ENCODE measurements around the gene NUTM2B. TPM values are rescaled to one million over a fixed set of nuclear protein-coding genes. Genes with fewer than 3 reads are reported as not detected.
"Not testable (repeated sequence)": the region's sequence is repeated elsewhere in the genome, so short reads cannot be mapped to it uniquely, and the experiment has no call there.

NUTM2B gene
- total RNA-seq, 1 donor from 2014 or later = 1.8 TPM

GRCh38 chr10:79696596-79696995 is 6.4 kb upstream of the NUTM2B start:
- not testable (repeated sequence) for H3K36me3 Mint-ChIP-seq (ENCODE audit: low read depth); DNase-seq (ENCODE audit: low read depth, low spot score); H3K4me3 Mint-ChIP-seq; H3K27me3 Mint-ChIP-seq (ENCODE audit: low read depth); H3K27ac Mint-ChIP-seq (ENCODE audit: unreplicated experiment); H3K9me3 Mint-ChIP-seq; H3K4me1 Mint-ChIP-seq

DNA sequence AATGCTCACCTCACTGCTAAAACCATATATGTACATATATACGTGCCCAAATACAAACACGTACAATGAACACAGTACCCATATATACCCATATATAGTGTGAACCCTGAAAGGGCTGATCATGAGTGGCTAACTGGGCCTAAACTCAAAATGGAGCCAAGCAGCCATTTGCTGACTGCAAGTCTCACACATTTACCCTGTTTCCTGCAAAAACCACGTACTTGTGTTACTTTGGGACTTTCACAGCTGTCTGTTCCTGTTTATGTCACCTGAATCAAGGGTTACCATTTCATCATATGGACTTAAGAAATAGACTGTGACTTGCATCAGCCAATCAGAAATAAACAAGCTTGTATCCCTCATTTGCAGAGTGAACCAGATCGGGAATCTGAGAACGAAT is 5.9 kb upstream of the NUTM2B start:
- not testable (repeated sequence) for DNase-seq (ENCODE audit: low read depth, low spot score); H3K9me3 Mint-ChIP-seq; H3K27ac Mint-ChIP-seq (ENCODE audit: unreplicated experiment); H3K36me3 Mint-ChIP-seq (ENCODE audit: low read depth); H3K4me1 Mint-ChIP-seq; H3K27me3 Mint-ChIP-seq (ENCODE audit: low read depth); H3K4me3 Mint-ChIP-seq

DNA sequence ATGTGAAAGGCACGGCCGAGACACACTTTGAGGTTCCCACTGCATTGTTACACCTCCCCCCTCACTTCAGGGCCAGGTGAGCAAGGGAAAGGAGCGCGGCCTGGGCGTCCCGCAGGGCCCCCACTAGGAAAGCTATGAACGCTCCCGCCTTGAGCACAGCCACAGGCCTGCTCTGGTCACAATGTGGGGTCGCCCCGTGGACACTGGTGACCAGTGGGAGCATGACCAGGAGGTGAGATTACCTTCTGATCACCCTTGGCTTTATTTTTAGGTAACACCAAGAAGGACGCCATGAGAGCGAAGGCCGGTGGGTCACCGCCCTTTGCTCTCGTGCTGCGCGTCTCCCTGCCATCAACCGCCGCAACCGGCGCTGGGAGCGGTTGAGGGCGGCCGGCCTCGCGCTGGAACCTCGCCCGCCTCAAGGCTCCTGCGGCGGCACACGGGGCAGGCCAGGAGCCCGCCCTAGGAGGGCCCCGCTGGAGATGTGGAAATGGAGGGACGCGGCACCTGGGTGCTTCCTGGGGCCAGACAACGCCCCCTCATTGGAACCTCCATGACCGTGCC is 2.6 kb upstream of the NUTM2B start:
- H3K9me3 Mint-ChIP-seq; DNase-seq (ENCODE audit: low read depth, low spot score); H3K4me1 Mint-ChIP-seq; H3K27me3 Mint-ChIP-seq (ENCODE audit: low read depth); H3K36me3 Mint-ChIP-seq (ENCODE audit: low read depth); H3K4me3 Mint-ChIP-seq; H3K27ac Mint-ChIP-seq (ENCODE audit: unreplicated experiment): not testable (repeated sequence)

DNA sequence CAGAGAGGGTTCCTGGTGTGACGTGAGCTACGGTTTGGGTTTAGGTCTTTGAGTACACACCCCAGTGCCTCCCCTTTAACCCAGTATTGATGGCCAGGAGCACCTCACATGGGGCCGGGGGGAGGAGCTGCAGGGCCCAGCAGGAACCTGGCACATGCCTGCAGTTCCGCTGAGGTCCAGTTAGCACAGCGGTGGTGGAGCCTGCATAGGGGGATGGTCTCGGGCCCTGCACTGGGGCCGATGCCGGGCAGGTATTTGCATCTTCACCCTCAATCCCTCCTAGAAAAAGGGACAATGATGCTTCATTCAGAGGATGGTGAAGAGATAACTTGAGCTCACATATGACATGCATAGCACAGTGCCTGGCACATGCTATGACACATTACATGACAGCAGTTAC is 4.0 kb downstream of the NUTM2B start:
- not testable (repeated sequence) for H3K27me3 Mint-ChIP-seq (ENCODE audit: low read depth); H3K9me3 Mint-ChIP-seq; H3K36me3 Mint-ChIP-seq (ENCODE audit: low read depth); H3K27ac Mint-ChIP-seq (ENCODE audit: unreplicated experiment); H3K4me3 Mint-ChIP-seq; DNase-seq (ENCODE audit: low read depth, low spot score); H3K4me1 Mint-ChIP-seq

DNA sequence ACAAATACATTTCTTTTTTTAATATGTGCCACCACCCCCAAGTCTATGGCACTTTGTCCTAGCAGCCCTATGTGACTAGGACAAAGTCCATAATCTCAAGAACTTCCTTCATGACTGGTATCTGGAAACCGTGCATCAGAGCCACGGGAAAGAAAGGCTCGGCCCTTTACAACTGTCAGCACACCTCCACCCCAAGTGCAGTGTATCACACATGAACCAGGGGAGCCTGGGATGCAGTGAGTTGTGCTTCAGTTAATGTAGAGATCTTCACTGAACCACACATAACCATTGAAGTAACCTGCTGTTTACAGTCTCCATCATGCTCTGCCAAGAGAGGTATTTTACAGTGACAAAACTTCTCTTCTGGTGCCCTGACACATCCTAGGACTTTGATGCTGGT is 11.9 kb downstream of the NUTM2B start:
- H3K27ac Mint-ChIP-seq (ENCODE audit: unreplicated experiment); H3K36me3 Mint-ChIP-seq (ENCODE audit: low read depth): not testable (repeated sequence)

GRCh38 chr10:79716917-79717579 is 14.0 kb downstream of the NUTM2B start:
- not testable (repeated sequence) for H3K4me3 Mint-ChIP-seq; H3K27me3 Mint-ChIP-seq (ENCODE audit: low read depth); H3K27ac Mint-ChIP-seq (ENCODE audit: unreplicated experiment); H3K4me1 Mint-ChIP-seq; H3K36me3 Mint-ChIP-seq (ENCODE audit: low read depth); DNase-seq (ENCODE audit: low read depth, low spot score); H3K9me3 Mint-ChIP-seq

More for the DNA sequence above, 11.9 kb downstream of the NUTM2B start:
- DNase-seq (ENCODE audit: low read depth, low spot score); H3K4me1 Mint-ChIP-seq; H3K9me3 Mint-ChIP-seq; H3K4me3 Mint-ChIP-seq; H3K27me3 Mint-ChIP-seq (ENCODE audit: low read depth): not testable (repeated sequence)

DNA sequence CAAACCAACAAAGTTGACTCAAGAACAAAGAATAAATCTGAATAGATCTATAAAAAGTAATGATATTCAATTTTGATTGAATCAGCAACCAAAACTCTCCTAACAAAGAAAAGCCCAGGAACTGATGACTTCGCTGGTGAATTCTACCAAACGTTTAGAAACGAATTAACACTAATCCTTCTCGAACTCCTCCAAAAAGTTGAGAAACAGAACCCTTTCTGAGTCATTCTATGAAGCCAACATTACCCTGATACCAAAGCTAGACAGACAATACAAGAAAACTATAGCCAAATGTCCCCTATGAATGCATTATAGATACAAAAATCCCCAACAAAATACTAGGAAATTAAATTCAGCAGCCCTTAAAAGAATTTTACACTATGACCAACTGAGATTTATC is 17.0 kb downstream of the NUTM2B start:
- H3K27ac Mint-ChIP-seq (ENCODE audit: unreplicated experiment); H3K9me3 Mint-ChIP-seq; H3K27me3 Mint-ChIP-seq (ENCODE audit: low read depth); DNase-seq (ENCODE audit: low read depth, low spot score); H3K4me3 Mint-ChIP-seq; H3K36me3 Mint-ChIP-seq (ENCODE audit: low read depth); H3K4me1 Mint-ChIP-seq: not testable (repeated sequence)

GRCh38 chr10:79726620-79727019 is 23.6 kb downstream of the NUTM2B start:
- H3K4me1 Mint-ChIP-seq; H3K36me3 Mint-ChIP-seq (ENCODE audit: low read depth); H3K9me3 Mint-ChIP-seq; H3K4me3 Mint-ChIP-seq; H3K27ac Mint-ChIP-seq (ENCODE audit: unreplicated experiment); H3K27me3 Mint-ChIP-seq (ENCODE audit: low read depth); DNase-seq (ENCODE audit: low read depth, low spot score): not testable (repeated sequence)

DNA sequence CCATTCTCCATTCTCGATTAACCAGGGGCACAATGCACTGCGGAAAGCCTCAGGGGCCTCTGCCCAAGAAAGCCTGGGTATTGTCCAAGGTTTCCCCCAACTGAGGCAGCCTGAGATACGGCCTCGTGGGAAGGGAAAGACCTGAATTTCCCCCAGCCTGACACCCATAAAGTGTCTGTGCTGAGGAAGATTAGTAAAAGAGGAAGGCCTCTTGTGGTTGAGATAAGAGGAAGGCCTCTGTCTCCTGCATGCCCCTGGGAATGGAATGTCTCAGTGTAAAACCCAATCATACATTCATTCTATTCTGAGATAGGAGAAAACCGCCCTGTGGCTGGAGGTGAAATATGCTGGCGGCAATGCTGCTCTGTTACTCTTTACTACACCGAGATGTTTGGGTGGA is 41.8 kb downstream of the NUTM2B start:
- peaks cover 20% of the 10 kb centered on the region for H3K36me3 Mint-ChIP-seq (ENCODE audit: low read depth)
- H3K4me1 Mint-ChIP-seq; H3K9me3 Mint-ChIP-seq; H3K4me3 Mint-ChIP-seq; DNase-seq (ENCODE audit: low read depth, low spot score); H3K27me3 Mint-ChIP-seq (ENCODE audit: low read depth); H3K27ac Mint-ChIP-seq (ENCODE audit: unreplicated experiment): not testable (repeated sequence)

GRCh38 chr10:79748510-79748909 is 45.5 kb downstream of the NUTM2B start:
- DNase-seq (ENCODE audit: low read depth, low spot score); H3K4me3 Mint-ChIP-seq; H3K4me1 Mint-ChIP-seq; H3K27me3 Mint-ChIP-seq (ENCODE audit: low read depth); H3K27ac Mint-ChIP-seq (ENCODE audit: unreplicated experiment); H3K9me3 Mint-ChIP-seq: not testable (repeated sequence)
- H3K36me3 Mint-ChIP-seq (ENCODE audit: low read depth) = peaks cover 22% of the 10 kb centered on the region

DNA sequence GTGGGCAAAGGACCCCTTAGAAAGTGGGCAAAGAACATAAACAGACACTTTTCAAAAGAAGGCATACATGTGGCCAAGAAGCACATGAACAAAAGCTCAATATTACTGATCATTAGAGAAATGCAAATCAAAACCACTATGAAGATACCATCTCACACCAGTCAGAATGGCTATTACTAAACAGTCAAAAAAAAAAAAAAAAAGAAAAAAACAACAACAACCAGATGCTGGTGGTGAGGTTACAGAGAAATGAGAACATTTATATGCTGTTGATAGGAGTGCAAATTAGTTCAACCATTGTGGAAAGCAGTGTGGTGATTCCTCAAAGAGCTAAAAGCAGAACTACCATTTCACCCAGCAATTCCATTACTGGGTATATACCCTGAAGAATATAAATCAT is 50.6 kb downstream of the NUTM2B start:
- H3K9me3 Mint-ChIP-seq; DNase-seq (ENCODE audit: low read depth, low spot score); H3K27ac Mint-ChIP-seq (ENCODE audit: unreplicated experiment); H3K4me3 Mint-ChIP-seq; H3K27me3 Mint-ChIP-seq (ENCODE audit: low read depth); H3K4me1 Mint-ChIP-seq: not testable (repeated sequence)
- H3K36me3 Mint-ChIP-seq (ENCODE audit: low read depth) = peaks cover 15% of the 10 kb centered on the region

Measured in neural crest cell (in vitro differentiated cells).